ENCODE data around the gene PRKCA.
A peak's percentile ranks its signal among the peaks of the same experiment; 100 is the strongest.

The PRKCA gene

GRCh38 chr17:66772148-66772812, 469.9 kb downstream of the PRKCA start:
- peaks cover 7% of the 10 kb centered on the region for H3K36me3 ChIP-seq (replicated peaks)
- no peak for DNase-seq
- TF ChIP-seq CTCF (IDR thresholded peaks at IDR 0.05; ENCODE audit: low read depth, low read length, missing control alignments): no peak
- in situ Hi-C loops (cut with HindIII; ENCODE audit: low pct_ligation_motif_present, low sequenced_read_pairs): no loop called here
- no peak overlapping the region for H3K4me3 ChIP-seq (ENCODE audit: low read depth, low read length)
- no peaks in the 10 kb centered on the region for H3K27me3 ChIP-seq (replicated peaks)
- no peak overlapping the region for H3K27ac ChIP-seq

- Histone ChIP-seq H3K4me3 (ENCODE audit: low read depth, low read length) (no peak overlapping the region), H3K36me3 (replicated peaks) (peaks cover 7% of the 10 kb centered on the region), H3K27ac (no peak overlapping the region), H3K27me3 (replicated peaks) (no peaks in the 10 kb centered on the region)
- in situ Hi-C loops (cut with HindIII; ENCODE audit: low pct_ligation_motif_present, low sequenced_read_pairs): no loop called here
- TF ChIP-seq CTCF (IDR thresholded peaks at IDR 0.05; ENCODE audit: low read depth, low read length, missing control alignments): no peak
- no peak for DNase-seq
Observed at GRCh38 chr17:66775271-66775670, 472.9 kb downstream of the PRKCA start.

GRCh38 chr17:66775881-66776400, 473.5 kb downstream of the PRKCA start:
- peaks cover 7% of the 10 kb centered on the region for H3K36me3 ChIP-seq (replicated peaks)
- H3K27me3 ChIP-seq (replicated peaks): no peaks in the 10 kb centered on the region
- TF ChIP-seq CTCF (IDR thresholded peaks at IDR 0.05; ENCODE audit: low read depth, low read length, missing control alignments): no peak
- H3K27ac ChIP-seq: no peak overlapping the region
- DNase-seq: no peak
- in situ Hi-C loops (cut with HindIII; ENCODE audit: low pct_ligation_motif_present, low sequenced_read_pairs): no loop called here
- H3K4me3 ChIP-seq (ENCODE audit: low read depth, low read length): no peak overlapping the region

- in situ Hi-C loops (cut with HindIII; ENCODE audit: low pct_ligation_motif_present, low sequenced_read_pairs): no loop called here
- no peak for DNase-seq
- H3K27ac ChIP-seq: no peak overlapping the region
- TF ChIP-seq CTCF (IDR thresholded peaks at IDR 0.05; ENCODE audit: low read depth, low read length, missing control alignments): no peak
- no peak overlapping the region for H3K4me3 ChIP-seq (ENCODE audit: low read depth, low read length)
- H3K36me3 ChIP-seq (replicated peaks): peaks cover 7% of the 10 kb centered on the region
- no peaks in the 10 kb centered on the region for H3K27me3 ChIP-seq (replicated peaks)
Observed at GRCh38 chr17:66776999-66777688, 474.7 kb downstream of the PRKCA start.

- Histone ChIP-seq H3K36me3 (replicated peaks) (peaks cover 7% of the 10 kb centered on the region), H3K27ac (no peak overlapping the region)
Observed at GRCh38 chr17:66777689-66778225, 475.3 kb downstream of the PRKCA start.

More at GRCh38 chr17:66777689-66778225, 475.3 kb downstream of the PRKCA start:
- H3K27me3 ChIP-seq (replicated peaks): no peaks in the 10 kb centered on the region
- H3K4me3 ChIP-seq (ENCODE audit: low read depth, low read length): no peak overlapping the region
- no peak for TF ChIP-seq CTCF (IDR thresholded peaks at IDR 0.05; ENCODE audit: low read depth, low read length, missing control alignments)
- DNase-seq: peak; percentile 14
- in situ Hi-C loops (cut with HindIII; ENCODE audit: low pct_ligation_motif_present, low sequenced_read_pairs): no loop called here

Measured in brain microvascular endothelial cell (primary cell).